HG03460 (cell line): ENCODE results near the gene NBL1.

Experiments used
- ATAC-seq: cut with Tn5 transposase; IDR thresholded peaks from one replicate; pipeline ENCODE4 v1.9.1; 2021; ENCODE audit not compliant: unreplicated experiment

Gene NBL1

GRCh38 chr1:19645411-19646251 is 1.5 kb downstream of the NBL1 start:
- ATAC-seq = no peak

GRCh38 chr1:19646377-19647319 is 2.5 kb downstream of the NBL1 start:
- no peak for ATAC-seq

GRCh38 chr1:19647643-19648042 is 3.5 kb downstream of the NBL1 start:
- ATAC-seq = no peak

GRCh38 chr1:19648239-19648638 is 4.1 kb downstream of the NBL1 start:
- ATAC-seq = no peak

- ATAC-seq = no peak
Measured at GRCh38 chr1:19648689-19649088, 4.6 kb downstream of the NBL1 start.

GRCh38 chr1:19650416-19651140 is 6.5 kb downstream of the NBL1 start:
- ATAC-seq = no peak

GRCh38 chr1:19651141-19651737 is 7.1 kb downstream of the NBL1 start:
- ATAC-seq = no peak

- ATAC-seq = no peak
Measured at GRCh38 chr1:19654386-19654785, 10.3 kb downstream of the NBL1 start.

- ATAC-seq = no peak
Measured at GRCh38 chr1:19654886-19655717, 11.0 kb downstream of the NBL1 start.

GRCh38 chr1:19655718-19656080 is 11.6 kb downstream of the NBL1 start:
- ATAC-seq = no peak

- no peak for ATAC-seq
Measured at GRCh38 chr1:19656134-19656779, 12.1 kb downstream of the NBL1 start.

GRCh38 chr1:19656780-19657466 is 12.8 kb downstream of the NBL1 start:
- no peak for ATAC-seq

- ATAC-seq = no peak
Measured at GRCh38 chr1:19657511-19657910, 13.4 kb downstream of the NBL1 start.

- ATAC-seq = no peak
Measured at GRCh38 chr1:19658186-19658585, 14.1 kb downstream of the NBL1 start.

GRCh38 chr1:19661721-19662228 is 17.7 kb downstream of the NBL1 start:
- no peak for ATAC-seq

- no peak for ATAC-seq
Measured at GRCh38 chr1:19662313-19662712, 18.2 kb downstream of the NBL1 start.

GRCh38 chr1:19664453-19665185 is 20.5 kb downstream of the NBL1 start, which contains the start of gene HTR6:
Gene HTR6 (plus strand): TSS chr1:19664875. CDS start chr1:19665754, 879 bp downstream.
- no peak for ATAC-seq

GRCh38 chr1:19665186-19665495 is 21.0 kb downstream of the NBL1 start:
- no peak for ATAC-seq
